Measurements from ENCODE around the gene KCNC4.

DNA sequence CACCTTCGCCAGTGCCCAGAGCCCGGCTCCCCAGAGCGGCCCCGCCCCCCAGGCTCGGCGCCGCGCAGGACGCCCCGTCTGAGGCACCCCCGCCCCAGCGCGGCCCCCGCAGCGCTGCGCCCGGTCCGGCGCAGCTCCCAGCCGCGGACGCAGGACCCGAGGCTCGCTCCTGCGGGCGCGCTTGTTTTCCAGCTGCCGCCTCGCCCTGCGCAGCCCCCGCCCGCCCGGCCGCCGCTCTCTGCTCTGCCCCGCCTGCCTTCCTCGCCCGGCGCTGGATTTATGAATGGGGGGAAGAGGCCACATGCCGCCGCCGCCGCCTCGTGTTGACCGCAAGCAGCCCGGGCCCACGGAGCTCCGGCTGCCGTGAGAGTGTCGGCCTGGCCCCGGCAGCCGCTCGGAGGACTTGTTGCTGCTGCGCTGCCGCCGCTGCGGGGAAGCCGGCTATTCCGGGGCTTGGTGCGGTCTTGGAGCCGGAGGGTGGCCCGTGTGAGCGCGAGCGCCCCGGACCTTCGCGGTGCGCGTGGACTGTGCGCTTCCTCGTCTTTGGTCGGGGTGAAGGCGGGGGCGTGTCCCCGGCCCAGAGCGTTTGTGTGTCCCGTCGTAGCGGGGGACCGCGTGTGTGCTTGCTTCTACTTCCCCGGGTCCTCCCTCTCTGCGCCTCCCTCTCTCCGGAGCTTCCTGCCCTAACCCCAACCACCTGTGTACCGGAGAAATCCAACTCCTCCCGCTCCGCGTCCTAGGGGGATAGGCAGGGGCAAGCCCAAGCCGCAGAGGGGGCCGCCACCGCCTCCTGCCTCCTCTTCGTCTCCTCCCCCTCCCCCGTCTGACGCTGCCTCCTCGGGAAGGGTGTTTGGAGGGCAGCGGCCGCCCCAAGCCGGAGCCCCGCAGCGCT is 736 bp downstream of the KCNC4 start:
- TF ChIP-seq POLR2A (IDR thresholded peaks at IDR 0.05) (no peak), EP300 (IDR thresholded peaks at IDR 0.05) (no peak)
- TF ChIP-seq, protein P1, sequence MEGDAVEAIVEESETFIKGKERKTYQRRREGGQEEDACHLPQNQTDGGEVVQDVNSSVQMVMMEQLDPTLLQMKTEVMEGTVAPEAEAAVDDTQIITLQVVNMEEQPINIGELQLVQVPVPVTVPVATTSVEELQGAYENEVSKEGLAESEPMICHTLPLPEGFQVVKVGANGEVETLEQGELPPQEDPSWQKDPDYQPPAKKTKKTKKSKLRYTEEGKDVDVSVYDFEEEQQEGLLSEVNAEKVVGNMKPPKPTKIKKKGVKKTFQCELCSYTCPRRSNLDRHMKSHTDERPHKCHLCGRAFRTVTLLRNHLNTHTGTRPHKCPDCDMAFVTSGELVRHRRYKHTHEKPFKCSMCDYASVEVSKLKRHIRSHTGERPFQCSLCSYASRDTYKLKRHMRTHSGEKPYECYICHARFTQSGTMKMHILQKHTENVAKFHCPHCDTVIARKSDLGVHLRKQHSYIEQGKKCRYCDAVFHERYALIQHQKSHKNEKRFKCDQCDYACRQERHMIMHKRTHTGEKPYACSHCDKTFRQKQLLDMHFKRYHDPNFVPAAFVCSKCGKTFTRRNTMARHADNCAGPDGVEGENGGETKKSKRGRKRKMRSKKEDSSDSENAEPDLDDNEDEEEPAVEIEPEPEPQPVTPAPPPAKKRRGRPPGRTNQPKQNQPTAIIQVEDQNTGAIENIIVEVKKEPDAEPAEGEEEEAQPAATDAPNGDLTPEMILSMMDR (IDR thresholded peaks at IDR 0.05): no peak

Data from stomach (tissue), 4 donors.